Activated CD4-positive, alpha-beta T cell treated with anti-CD3 and anti-CD28 coated beads, Interleukin-2, amount 10 ng/mL, durations not matched to agents 7 days and 5 days (primary cell): Measurements from ENCODE around the gene TXN2. TPM values are rescaled to one million over a fixed set of nuclear protein-coding genes. Genes with fewer than 3 reads are reported as not detected.

Experiments
- CTCF ChIA-PET: fragments of 350-600 bp; sonication (Branson Sonifier 250); formaldehyde crosslinking; loops from one replicate; lab custom pipeline; 2021; ENCODE audit warnings: antibody characterized with exemption; lab: Charles Lee
- POLR2A ChIA-PET: fragments of 350-600 bp; sonication (Branson Sonifier 250); formaldehyde crosslinking; loops from one replicate; lab custom pipeline; 2021; ENCODE audit warnings: antibody characterized with exemption; lab: Charles Lee
- DNase-seq: peaks from one replicate; pipeline ENCODE4 v3.0.0-alpha.2; 2020
- H3K27ac Mint-ChIP-seq: one replicate; pipeline ENCODE4 v1.8.0; 2021; ENCODE audit warnings: mild to moderate bottlenecking, moderate library complexity, mixed read lengths
- H3K27me3 Mint-ChIP-seq: one replicate; pipeline ENCODE4 v1.8.0; 2021; ENCODE audit warnings: mixed read lengths
- H3K36me3 Mint-ChIP-seq: one replicate; pipeline ENCODE4 v1.8.0; 2021; ENCODE audit warnings: low read depth, mixed read lengths
- H3K4me1 Mint-ChIP-seq: one replicate; pipeline ENCODE4 v1.8.0; 2021; ENCODE audit warnings: mixed read lengths
- H3K4me3 Mint-ChIP-seq: one replicate; pipeline ENCODE4 v1.8.0; 2021; ENCODE audit warnings: mild to moderate bottlenecking, moderate library complexity, mixed read lengths
- H3K9me3 Mint-ChIP-seq: one replicate; pipeline ENCODE4 v1.8.0; 2021; ENCODE audit warnings: mixed read lengths
- total RNA-seq, 2 experiments: library from RNA; stranded (reverse); gene quantifications; one replicate each; pipeline ENCODE4 v1.2.3, GENCODE V29; 2021

The TXN2 gene
- total RNA-seq, 2 experiments from 2014 or later = 74.3 to 75.5 TPM

DNA sequence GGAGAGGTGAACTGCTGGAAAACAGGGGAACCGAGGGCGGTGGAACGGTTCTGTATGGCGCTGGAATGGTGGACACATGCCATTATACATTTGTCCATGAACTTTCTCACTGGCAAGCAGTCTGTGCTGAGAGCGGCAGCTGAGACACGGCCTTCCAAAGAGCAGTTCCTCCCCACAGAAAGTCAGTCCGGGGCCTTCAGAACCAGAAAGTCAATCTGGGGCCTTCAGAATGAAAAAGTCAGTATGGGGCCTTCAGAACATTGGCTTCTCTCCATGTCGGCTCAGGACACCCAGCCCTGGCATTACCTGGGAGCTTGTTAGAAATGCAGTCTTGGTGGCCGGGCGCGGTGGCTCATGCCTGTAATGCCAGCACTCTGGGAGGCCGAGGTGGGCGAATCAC is 8.8 kb downstream of the TXN2 start:
- H3K9me3 Mint-ChIP-seq = no peaks in the 10 kb centered on the region
- H3K27me3 Mint-ChIP-seq = no peaks in the 10 kb centered on the region
- no peak overlapping the region for H3K4me3 Mint-ChIP-seq
- H3K27ac Mint-ChIP-seq = no peak overlapping the region
- DNase-seq = no peak
- ChIA-PET POLR2A (no interaction called here), CTCF (no interaction called here)
- peaks cover 36% of the 10 kb centered on the region for H3K36me3 Mint-ChIP-seq
- peaks cover 34% of the 10 kb centered on the region for H3K4me1 Mint-ChIP-seq

- Mint-ChIP-seq H3K4me1 (peaks cover 44% of the 10 kb centered on the region), H3K36me3 (peaks cover 35% of the 10 kb centered on the region), H3K27ac (no peak overlapping the region), H3K9me3 (no peaks in the 10 kb centered on the region), H3K27me3 (no peaks in the 10 kb centered on the region), H3K4me3 (no peak overlapping the region)
- ChIA-PET CTCF (interaction anchor here (0.9 to 3.1 kb wide), 18 partner anchors 10 to 227 kb away, joined by 3 to 44 read pairs (median 4); partner anchors contain the start of gene TXN2), POLR2A (no interaction called here)
- DNase-seq = no peak
Observed at GRCh38 chr22:36471341-36471821, 10.1 kb downstream of the TXN2 start.

GRCh38 chr22:36470994-36471331 is 10.5 kb downstream of the TXN2 start:
- Mint-ChIP-seq H3K4me1 (peaks cover 47% of the 10 kb centered on the region), H3K9me3 (no peaks in the 10 kb centered on the region), H3K27me3 (no peaks in the 10 kb centered on the region), H3K36me3 (peaks cover 33% of the 10 kb centered on the region), H3K4me3 (no peak overlapping the region), H3K27ac (no peak overlapping the region)
- POLR2A ChIA-PET = no interaction called here
- CTCF ChIA-PET = interaction anchor here (0.9 to 3.1 kb wide), 19 partner anchors 11 to 227 kb away, joined by 3 to 44 read pairs (median 4); partner anchors contain the start of gene TXN2
- DNase-seq = no peak

DNA sequence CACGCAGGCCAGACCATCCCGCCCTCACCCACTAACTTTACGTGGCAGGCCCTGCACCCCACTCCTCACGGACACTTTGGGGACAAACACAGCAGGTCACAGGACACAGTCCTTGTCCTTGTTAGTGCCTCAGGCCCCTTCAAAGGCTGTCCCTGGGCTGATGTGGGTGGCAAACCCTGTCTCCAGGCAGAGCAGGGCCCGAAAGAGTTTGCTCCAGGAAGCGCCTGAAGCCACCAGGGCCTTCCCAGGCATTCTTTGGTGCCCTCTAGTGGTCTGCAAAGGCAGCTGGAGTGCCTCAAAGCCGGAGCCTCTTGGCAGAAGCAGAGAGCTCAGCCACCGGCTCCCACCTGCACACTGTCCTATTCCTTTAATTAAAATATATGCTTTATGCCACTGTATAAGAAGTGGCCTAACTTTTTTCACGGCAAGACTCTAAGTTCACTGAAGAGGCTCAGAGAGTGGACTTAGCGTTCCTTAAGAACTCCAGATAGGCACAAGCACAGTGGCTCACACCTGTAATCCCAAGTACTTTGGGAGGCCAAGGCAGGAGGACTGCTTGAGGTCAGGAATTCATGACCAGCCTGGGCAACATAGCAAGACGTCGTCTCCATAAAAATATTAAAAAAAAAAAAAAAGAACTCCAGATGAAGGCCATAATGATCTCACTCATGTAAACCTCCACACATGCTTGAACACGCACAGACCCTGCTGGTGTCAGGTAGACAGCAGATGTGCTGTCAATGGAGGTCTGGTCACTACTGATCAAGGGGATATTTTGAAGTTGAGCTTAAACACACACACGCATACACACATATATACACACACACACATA is 11.1 kb downstream of the TXN2 start:
- peak; percentile 91 for DNase-seq
- POLR2A ChIA-PET = no interaction called here
- Mint-ChIP-seq H3K9me3 (no peaks in the 10 kb centered on the region), H3K27me3 (no peaks in the 10 kb centered on the region), H3K36me3 (peaks cover 30% of the 10 kb centered on the region), H3K4me1 (peaks cover 44% of the 10 kb centered on the region), H3K27ac (peak overlapping the region; percentile 74), H3K4me3 (no peak overlapping the region)
- CTCF ChIA-PET = interaction anchor here (0.6 to 3.1 kb wide), 33 partner anchors 10 to 226 kb away, joined by 3 to 44 read pairs (median 4); partner anchors contain the start of genes MYH9 and TXN2

DNA sequence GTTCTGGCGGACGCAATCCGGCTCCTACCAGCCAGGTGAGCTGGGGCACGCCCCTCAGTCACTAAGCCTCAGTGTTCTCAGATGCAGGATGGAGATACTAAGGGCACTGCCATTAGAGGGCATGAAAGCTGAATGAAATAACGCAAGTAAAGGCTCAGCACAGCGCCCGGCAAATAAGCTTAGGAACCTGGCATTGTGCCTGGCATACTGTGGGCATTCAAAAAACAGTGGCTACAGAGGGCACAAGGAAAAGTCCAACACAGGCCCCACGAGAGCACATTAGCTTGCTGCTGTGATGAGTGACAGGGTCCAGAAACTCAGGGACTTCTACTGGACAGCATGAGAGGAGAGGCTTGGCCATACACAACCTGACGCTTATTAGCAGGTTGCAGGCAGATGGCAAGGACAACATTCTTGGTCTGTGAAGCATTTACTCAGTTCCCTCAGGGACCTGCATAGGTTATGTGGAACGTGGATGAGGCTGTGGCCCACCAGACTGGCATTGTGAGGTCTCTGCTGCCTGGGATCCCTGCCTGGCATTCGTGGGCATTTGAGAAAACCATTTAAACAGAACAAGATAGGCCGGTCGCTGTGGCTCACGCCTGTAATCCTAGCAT is 12.2 kb downstream of the TXN2 start:
- H3K27ac Mint-ChIP-seq = peak overlapping the region; percentile 25
- CTCF ChIA-PET = interaction anchor here (0.6 to 3.1 kb wide), 11 partner anchors 9 to 191 kb away, joined by 3 to 44 read pairs (median 3); no protein-coding TSS in a partner anchor
- no peak overlapping the region for H3K4me3 Mint-ChIP-seq

DNA sequence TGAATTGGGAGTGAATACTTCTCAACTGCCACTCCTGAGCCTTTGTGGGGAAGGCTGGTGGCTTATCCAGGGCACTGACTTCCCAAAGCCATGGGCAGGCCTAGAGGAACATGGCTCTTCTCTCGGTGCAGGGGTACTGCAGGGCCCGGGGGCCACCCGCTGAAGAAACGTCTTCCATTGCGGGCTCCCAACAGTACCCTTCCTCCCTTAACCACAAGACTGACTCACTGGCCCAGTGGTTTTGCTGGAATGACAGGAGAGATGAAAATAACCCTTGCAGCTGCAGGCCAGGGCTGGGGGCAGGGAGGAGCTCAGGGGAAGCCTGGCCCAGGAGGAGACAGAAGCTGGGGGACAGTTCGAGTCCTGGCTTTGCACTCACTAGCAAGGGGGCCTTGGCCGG is 13.5 kb downstream of the TXN2 start:
- no peaks in the 10 kb centered on the region for H3K9me3 Mint-ChIP-seq
- no peak overlapping the region for H3K27ac Mint-ChIP-seq
- H3K36me3 Mint-ChIP-seq = peaks cover 20% of the 10 kb centered on the region
- POLR2A ChIA-PET = no interaction called here
- CTCF ChIA-PET = interaction anchor here (0.6 to 1.9 kb wide), 6 partner anchors 8 to 167 kb away, joined by 3 to 5 read pairs (median 3); no protein-coding TSS in a partner anchor
- H3K4me3 Mint-ChIP-seq = no peak overlapping the region
- peaks cover 39% of the 10 kb centered on the region for H3K4me1 Mint-ChIP-seq
- H3K27me3 Mint-ChIP-seq = no peaks in the 10 kb centered on the region
- DNase-seq = no peak

More for the DNA sequence above, 12.2 kb downstream of the TXN2 start:
- POLR2A ChIA-PET = no interaction called here
- peaks cover 21% of the 10 kb centered on the region for H3K36me3 Mint-ChIP-seq
- peaks cover 40% of the 10 kb centered on the region for H3K4me1 Mint-ChIP-seq
- DNase-seq = no peak
- H3K9me3 Mint-ChIP-seq = no peaks in the 10 kb centered on the region
- no peaks in the 10 kb centered on the region for H3K27me3 Mint-ChIP-seq

DNA sequence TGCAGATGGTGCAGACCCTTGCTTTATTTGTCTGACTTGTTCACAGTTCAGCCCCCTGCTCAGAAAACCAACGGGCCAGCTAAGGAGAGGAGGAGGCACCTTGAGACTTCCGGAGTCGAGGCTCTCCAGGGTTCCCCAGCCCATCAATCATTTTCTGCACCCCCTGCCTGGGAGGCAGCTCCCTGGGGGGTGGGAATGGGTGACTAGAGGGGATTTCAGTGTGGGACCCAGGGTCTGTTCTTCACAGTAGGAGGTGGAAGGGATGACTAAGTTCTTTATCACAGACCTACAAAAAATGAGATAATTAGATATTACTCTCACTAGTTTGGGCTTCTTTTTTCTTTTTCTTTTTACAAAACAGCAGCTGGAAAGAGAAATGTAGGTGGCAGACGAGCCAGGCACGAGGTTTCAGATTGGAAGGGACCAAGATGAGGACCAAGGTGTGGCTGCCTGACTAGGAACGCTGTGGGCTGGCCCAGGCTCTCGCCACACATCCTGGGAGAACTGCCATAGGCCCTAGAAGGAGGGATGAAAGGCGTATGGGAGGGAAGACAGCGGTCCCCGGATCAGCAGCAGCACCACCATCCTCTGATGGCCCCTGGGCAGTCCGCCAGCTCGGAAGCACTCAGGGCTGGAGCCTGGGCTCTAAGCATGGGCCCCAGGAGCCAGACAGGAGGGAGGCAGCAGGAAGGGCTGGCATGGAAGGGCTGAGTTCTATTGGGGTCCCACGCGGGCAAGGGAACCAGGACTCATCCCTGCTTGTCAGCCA is 14.2 kb downstream of the TXN2 start:
- Mint-ChIP-seq H3K27me3 (no peaks in the 10 kb centered on the region), H3K36me3 (peaks cover 16% of the 10 kb centered on the region), H3K27ac (peak overlapping the region; percentile 80), H3K9me3 (no peaks in the 10 kb centered on the region), H3K4me1 (peaks cover 39% of the 10 kb centered on the region), H3K4me3 (no peak overlapping the region)
- CTCF ChIA-PET = interaction anchor here (0.6 to 1.9 kb wide), 4 partner anchors 9 to 154 kb away, joined by 3 to 6 read pairs (median 4); no protein-coding TSS in a partner anchor
- POLR2A ChIA-PET = no interaction called here
- no peak for DNase-seq

DNA sequence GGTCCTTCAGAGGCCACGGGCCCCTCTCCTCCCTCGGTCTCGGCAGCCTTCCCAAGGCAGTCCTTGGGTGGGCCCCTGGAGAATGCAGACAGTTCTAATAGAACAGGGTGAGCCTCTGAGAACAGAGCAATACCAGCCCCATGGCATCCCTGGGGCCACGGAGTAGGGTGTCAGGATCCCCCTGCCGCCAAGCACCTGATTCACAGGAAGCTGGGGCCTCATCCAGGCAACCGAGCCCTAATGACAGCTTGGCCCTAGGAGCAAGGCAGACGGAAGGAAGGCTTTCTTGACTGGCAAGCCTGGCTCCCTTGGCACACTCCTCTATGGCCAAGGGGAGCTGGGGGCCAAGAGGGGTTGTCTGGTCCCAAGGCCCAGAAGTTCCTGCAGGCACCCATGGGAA is 15.2 kb downstream of the TXN2 start:
- ChIA-PET POLR2A (no interaction called here), CTCF (interaction anchor here (0.7 to 1.7 kb wide), 6 partner anchors 9 to 311 kb away, joined by 3 to 6 read pairs (median 3); no protein-coding TSS in a partner anchor)
- H3K4me1 Mint-ChIP-seq = peaks cover 39% of the 10 kb centered on the region
- no peaks in the 10 kb centered on the region for H3K27me3 Mint-ChIP-seq
- no peak for DNase-seq
- no peak overlapping the region for H3K27ac Mint-ChIP-seq
- peaks cover 12% of the 10 kb centered on the region for H3K36me3 Mint-ChIP-seq
- no peak overlapping the region for H3K4me3 Mint-ChIP-seq
- no peaks in the 10 kb centered on the region for H3K9me3 Mint-ChIP-seq

DNA sequence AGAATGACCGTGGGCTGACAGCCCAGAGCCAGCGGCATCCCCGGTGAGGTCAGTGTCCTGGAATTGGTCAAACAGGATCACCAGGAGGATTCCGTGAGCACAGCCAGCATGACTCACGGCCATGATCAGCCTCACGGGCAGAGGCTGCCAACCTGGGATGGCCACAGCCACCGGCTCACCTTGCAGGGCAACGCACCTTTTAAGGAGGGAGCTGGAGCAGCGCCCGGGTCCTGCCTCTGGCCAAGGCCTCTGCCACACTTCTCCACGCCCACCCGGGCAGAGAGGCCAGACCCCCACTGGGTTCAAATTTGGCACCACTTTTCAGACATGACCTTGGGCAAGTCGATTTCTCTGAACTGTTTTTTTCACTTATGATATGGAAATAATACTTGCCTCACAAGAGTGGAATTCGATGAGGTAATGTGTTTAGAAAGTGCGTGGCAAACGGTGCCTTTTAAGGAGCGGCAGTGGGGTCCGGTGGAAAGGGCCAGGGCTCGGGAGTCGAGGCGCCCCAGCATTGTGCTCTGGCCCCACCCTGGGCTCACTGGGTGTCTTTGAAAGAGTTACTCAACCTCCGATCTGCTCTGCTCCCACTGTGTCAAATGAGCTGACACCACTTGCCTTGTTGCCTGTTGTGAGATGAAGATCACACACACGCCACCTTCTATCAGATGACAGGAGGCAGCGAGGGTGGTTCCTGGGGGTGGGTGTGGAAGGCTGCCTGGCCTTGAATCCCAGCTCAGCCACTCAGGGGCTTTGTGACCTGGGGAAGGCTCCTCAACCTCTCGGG is 16.0 kb downstream of the TXN2 start:
- Mint-ChIP-seq H3K27me3 (no peaks in the 10 kb centered on the region), H3K36me3 (peaks cover 12% of the 10 kb centered on the region), H3K27ac (no peak overlapping the region), H3K9me3 (no peaks in the 10 kb centered on the region), H3K4me3 (no peak overlapping the region), H3K4me1 (peaks cover 36% of the 10 kb centered on the region)
- DNase-seq = no peak
- POLR2A ChIA-PET = no interaction called here
- CTCF ChIA-PET = interaction anchor here (1.1 to 1.7 kb wide), 4 partner anchors 9 to 182 kb away, joined by 3 to 6 read pairs (median 4); no protein-coding TSS in a partner anchor

- CTCF ChIA-PET = no interaction called here
- no peak for DNase-seq
Observed at GRCh38 chr22:36464715-36465231, 16.7 kb downstream of the TXN2 start.

DNA sequence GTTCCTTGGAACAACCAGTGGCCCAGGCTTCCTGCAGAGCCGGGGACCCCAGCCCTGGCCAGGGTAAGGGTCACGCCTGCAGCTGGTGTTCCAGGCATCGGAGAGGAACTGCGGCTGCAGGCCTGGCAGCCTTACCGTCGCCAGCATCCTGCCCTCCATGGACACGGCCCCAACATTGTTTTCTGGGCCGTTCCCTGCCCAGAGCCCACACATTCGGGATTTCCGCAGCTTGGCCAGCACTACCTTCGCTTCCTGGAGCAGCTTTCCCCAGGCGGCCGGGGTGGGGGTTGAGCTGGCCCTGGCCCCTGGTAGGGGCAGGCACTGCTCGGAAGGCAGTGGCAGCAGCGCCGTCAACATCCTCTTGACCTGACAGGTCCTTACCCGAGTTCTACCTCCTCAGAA is 17.7 kb downstream of the TXN2 start:
- ChIA-PET CTCF (interaction anchor here (0.9 to 1.3 kb wide), 2 partner anchors 65 to 163 kb away, joined by 3 read pairs; no protein-coding TSS in a partner anchor), POLR2A (no interaction called here)
- no peak for DNase-seq
- Mint-ChIP-seq H3K4me1 (peaks cover 25% of the 10 kb centered on the region), H3K9me3 (no peaks in the 10 kb centered on the region), H3K36me3 (peaks cover 12% of the 10 kb centered on the region), H3K27ac (no peak overlapping the region), H3K4me3 (no peak overlapping the region), H3K27me3 (no peaks in the 10 kb centered on the region)

More at GRCh38 chr22:36464715-36465231, 16.7 kb downstream of the TXN2 start:
- Mint-ChIP-seq H3K36me3 (peaks cover 12% of the 10 kb centered on the region), H3K27ac (no peak overlapping the region), H3K4me3 (no peak overlapping the region), H3K4me1 (peaks cover 29% of the 10 kb centered on the region), H3K9me3 (no peaks in the 10 kb centered on the region), H3K27me3 (no peaks in the 10 kb centered on the region)
- POLR2A ChIA-PET = no interaction called here
